Activated CD4-positive, alpha-beta T cell treated with anti-CD3 and anti-CD28 coated beads, Interleukin-2, Interleukin-4, amounts not matched to agents 100 ng/mL and 50 ng/mL, durations not matched to agents 16 hours and 8 hours (primary cell): ENCODE data around the gene ARMC2.

ENCODE experiments used
- DNase-seq: peaks from one replicate; pipeline ENCODE4 v3.0.0-alpha.2; 2020; ENCODE audit warnings: low spot score

ARMC2 gene

GRCh38 chr6:109023356-109023925, 175.2 kb downstream of the ARMC2 start:
- no peak for DNase-seq
